Right cardiac atrium (tissue), 5 donors: ENCODE measurements around the gene DPP4. TPM values are rescaled to one million over a fixed set of nuclear protein-coding genes. Genes with fewer than 3 reads are reported as not detected.

Experiments used
- ATAC-seq, 2 donors: fragments of 200-7000 bp; cut with Tn5 transposase; one replicate each; pipeline versions ENCODE4 v1.8.0 to v1.9.1; 2020; ENCODE audit warnings: moderate library complexity in 2 of 2, mild to moderate bottlenecking in 1 of 2
- DNase-seq, 3 donors: peaks; one replicate each; pipeline ENCODE4 v3.0.0-alpha.2; 2020
- H3K27ac ChIP-seq: one replicate; pipeline ENCODE4 v1.5.1; 2013; ENCODE audit warnings: mild to moderate bottlenecking, low read length, control low read depth, moderate library complexity
- H3K27me3 ChIP-seq: one replicate; pipeline ENCODE4 v1.6.1; 2013; ENCODE audit not compliant: control insufficient read depth, insufficient read depth
- H3K4me1 ChIP-seq: one replicate; pipeline ENCODE4 v1.6.1; 2013; ENCODE audit warnings: low read length; ENCODE audit not compliant: control insufficient read depth, insufficient read depth
- H3K4me3 ChIP-seq: one replicate; pipeline ENCODE4 v1.5.1; 2013; ENCODE audit warnings: low read length, control low read depth
- H3K9me3 ChIP-seq: one replicate; pipeline ENCODE4 v1.6.1; 2013; ENCODE audit warnings: low read length; ENCODE audit not compliant: control insufficient read depth
- WGBS: extraction: QIAGEN DNeasy Blood & Tissue Kit; methylation state at CpG from one replicate; pipeline ENCODE4 v1.1.7; 2013; 5-methylcytosine and 5-hydroxymethylcytosine counted together
- intact Hi-C, 4 donors: fragments of 100-400 bp; cut with DNase I; formaldehyde crosslinking; loops; one replicate each; pipeline versions ENCODE4 v1.11.0 to v1.14.0; 2022 to 2023
- polyA plus RNA-seq: library from polyadenylated mRNA; stranded (reverse); fragments of 200-250 nt; gene quantifications from one replicate; pipeline ENCODE4 v1.2.3, GENCODE V29; 2013
- total RNA-seq, 4 donors: library from RNA; stranded (reverse); fragmentation: NEBNext Ultra II Directional; extraction: Animal tissue kit (Norgen Biotek cat#: 25700); gene quantifications; one replicate each; pipeline ENCODE4 v1.2.1, GENCODE V29; 2021
- donor health status: healthy with polysubstance abuse.
- donor health status: DM: no; HTN: yes; CAD: no.
- donor health status: DM: no; HTN: no; CAD: no.
- donor health status: DM: no; HTN: yes; CAD: no; lungs with severe emphysema.
- donor health status: DM: yes; HTN: yes; CAD: no.

DPP4 gene
- total and polyA plus RNA-seq, 5 donors, result 0.52 to 0.77 (median 0.56) TPM

GRCh38 chr2:161998857-161999256, 75.2 kb downstream of the DPP4 start:
- ATAC-seq (no peak), DNase-seq (no peak)
- Histone ChIP-seq H3K27me3 (no peaks in the 10 kb centered on the region), H3K4me3 (no peak overlapping the region), H3K4me1 (no peaks in the 10 kb centered on the region), H3K9me3 (no peaks in the 10 kb centered on the region), H3K27ac (no peak overlapping the region)
- 86% methylated on average over 1 of the region's 1 CpG for WGBS
- intact Hi-C loops, result no loop called here

GRCh38 chr2:161997916-161998471, 76.0 kb downstream of the DPP4 start:
- ATAC-seq (no peak), DNase-seq (no peak)
- Histone ChIP-seq H3K9me3 (no peaks in the 10 kb centered on the region), H3K4me1 (no peaks in the 10 kb centered on the region), H3K4me3 (no peak overlapping the region), H3K27me3 (no peaks in the 10 kb centered on the region), H3K27ac (no peak overlapping the region)
- intact Hi-C loops, result no loop called here
- 67% methylated on average over 9 of the region's 9 CpGs for WGBS

- intact Hi-C loops, result no loop called here
- no peak overlapping the region for H3K4me3 ChIP-seq
- no peak for ATAC-seq
- no peaks in the 10 kb centered on the region for H3K9me3 ChIP-seq
- no peaks in the 10 kb centered on the region for H3K4me1 ChIP-seq
- no peak overlapping the region for H3K27ac ChIP-seq
- DNase-seq, result no peak
- H3K27me3 ChIP-seq, result no peaks in the 10 kb centered on the region
Observed at GRCh38 chr2:161995553-161996016, 78.4 kb downstream of the DPP4 start.

- DNase-seq, result no peak
- H3K9me3 ChIP-seq, result no peaks in the 10 kb centered on the region
- H3K27ac ChIP-seq, result no peak overlapping the region
- no peaks in the 10 kb centered on the region for H3K27me3 ChIP-seq
- H3K4me1 ChIP-seq, result no peaks in the 10 kb centered on the region
- WGBS, result 55% methylated on average over 5 of the region's 5 CpGs
- H3K4me3 ChIP-seq, result no peak overlapping the region
- no peak for ATAC-seq
- intact Hi-C loops, result no loop called here
Observed at GRCh38 chr2:161994761-161995520, 79.1 kb downstream of the DPP4 start.

- peak in 1 of 3 donors; percentile 38 for DNase-seq
- Histone ChIP-seq H3K4me3 (no peak overlapping the region), H3K9me3 (no peaks in the 10 kb centered on the region), H3K27ac (no peak overlapping the region), H3K27me3 (no peaks in the 10 kb centered on the region), H3K4me1 (no peaks in the 10 kb centered on the region)
- intact Hi-C loops, result no loop called here
- ATAC-seq, result no peak
- WGBS, result 42% methylated on average over 3 of the region's 3 CpGs
Observed at GRCh38 chr2:161992531-161992930, 81.5 kb downstream of the DPP4 start.

GRCh38 chr2:161991991-161992390, 82.0 kb downstream of the DPP4 start:
- ATAC-seq, result no peak
- Histone ChIP-seq H3K9me3 (no peaks in the 10 kb centered on the region), H3K27ac (no peak overlapping the region), H3K4me1 (no peaks in the 10 kb centered on the region), H3K27me3 (no peaks in the 10 kb centered on the region), H3K4me3 (no peak overlapping the region)
- intact Hi-C loops, result no loop called here
- WGBS, result 91% methylated on average over 1 of the region's 1 CpG
- no peak for DNase-seq

- Histone ChIP-seq H3K4me3 (no peak overlapping the region), H3K27ac (no peak overlapping the region), H3K9me3 (no peaks in the 10 kb centered on the region), H3K4me1 (no peaks in the 10 kb centered on the region), H3K27me3 (no peaks in the 10 kb centered on the region)
- ATAC-seq (no peak), DNase-seq (no peak)
- intact Hi-C loops, result no loop called here
- WGBS, result 95% methylated on average over 1 of the region's 1 CpG
Observed at GRCh38 chr2:161990741-161991140, 83.3 kb downstream of the DPP4 start.

GRCh38 chr2:161990036-161990435, 84.0 kb downstream of the DPP4 start:
- DNase-seq (no peak), ATAC-seq (no peak)
- no peak overlapping the region for H3K27ac ChIP-seq
- H3K27me3 ChIP-seq, result no peaks in the 10 kb centered on the region
- no peaks in the 10 kb centered on the region for H3K9me3 ChIP-seq
- WGBS, result 82% methylated on average over 2 of the region's 2 CpGs
- H3K4me3 ChIP-seq, result no peak overlapping the region
- H3K4me1 ChIP-seq, result no peaks in the 10 kb centered on the region
- intact Hi-C loops, result no loop called here

GRCh38 chr2:161988589-161988988, 85.4 kb downstream of the DPP4 start:
- no peak for ATAC-seq
- Histone ChIP-seq H3K4me3 (no peak overlapping the region), H3K9me3 (no peaks in the 10 kb centered on the region), H3K27ac (no peak overlapping the region), H3K27me3 (no peaks in the 10 kb centered on the region), H3K4me1 (no peaks in the 10 kb centered on the region)
- DNase-seq, result no peak
- WGBS, result 91% methylated on average over 1 of the region's 1 CpG
- intact Hi-C loops, result no loop called here

- no peak for DNase-seq
- H3K4me3 ChIP-seq, result no peak overlapping the region
- no peaks in the 10 kb centered on the region for H3K27me3 ChIP-seq
- intact Hi-C loops, result no loop called here
- no peaks in the 10 kb centered on the region for H3K9me3 ChIP-seq
- no peak for ATAC-seq
- no peaks in the 10 kb centered on the region for H3K4me1 ChIP-seq
- 85% methylated on average over 2 of the region's 2 CpGs for WGBS
- H3K27ac ChIP-seq, result no peak overlapping the region
Observed at GRCh38 chr2:161987311-161987710, 86.7 kb downstream of the DPP4 start.

GRCh38 chr2:161983866-161984265, 90.1 kb downstream of the DPP4 start:
- intact Hi-C loops, result no loop called here
- Histone ChIP-seq H3K9me3 (no peaks in the 10 kb centered on the region), H3K27ac (no peak overlapping the region), H3K4me3 (no peak overlapping the region), H3K27me3 (no peaks in the 10 kb centered on the region), H3K4me1 (no peaks in the 10 kb centered on the region)
- 95% methylated on average over 1 of the region's 1 CpG for WGBS
- DNase-seq (no peak), ATAC-seq (no peak)

GRCh38 chr2:161983331-161983651, 90.7 kb downstream of the DPP4 start:
- H3K27me3 ChIP-seq, result no peaks in the 10 kb centered on the region
- intact Hi-C loops, result no loop called here
- H3K27ac ChIP-seq, result no peak overlapping the region
- 50% methylated on average over 1 of the region's 1 CpG for WGBS
- DNase-seq (no peak), ATAC-seq (no peak)
- H3K4me1 ChIP-seq, result no peaks in the 10 kb centered on the region
- no peak overlapping the region for H3K4me3 ChIP-seq
- no peaks in the 10 kb centered on the region for H3K9me3 ChIP-seq
